CD4-positive, alpha-beta memory T cell (primary cell): ENCODE data around the gene ENPP1. TPM values are rescaled to one million over a fixed set of nuclear protein-coding genes. Genes with fewer than 3 reads are reported as not detected.
A peak's percentile ranks its signal among the peaks of the same experiment; 100 is the strongest.

ENCODE experiments used
- CTCF ChIA-PET: fragments of 350-600 bp; sonication (Branson Sonifier 250); formaldehyde crosslinking; loops from one replicate; lab custom pipeline; 2021; ENCODE audit warnings: inconsistent platforms; ENCODE audit not compliant: partially characterized antibody; lab: Charles Lee
- POLR2A ChIA-PET: fragments of 350-600 bp; sonication (Branson Sonifier 250); formaldehyde crosslinking; loops from one replicate; lab custom pipeline; 2021; ENCODE audit not compliant: partially characterized antibody; lab: Charles Lee
- DNase-seq, 5 donors: peaks; one replicate each; pipeline versions ENCODE4 v3.0.0 to v3.0.0-alpha.2; 2020 to 2022; ENCODE audit warnings: mixed read lengths in 1 of 5
- H3K27ac ChIP-seq: one replicate; pipeline ENCODE4 v1.7.0; 2013; ENCODE audit warnings: low read depth, low read length
- H3K27me3 ChIP-seq: 2 replicates; pipeline ENCODE4 v1.7.0; 2013; ENCODE audit warnings: mild to moderate bottlenecking, low read length, moderate library complexity; ENCODE audit not compliant: insufficient read depth
- H3K36me3 ChIP-seq: 2 replicates; pipeline ENCODE4 v1.7.0; 2013; ENCODE audit warnings: mild to moderate bottlenecking, low read length, moderate library complexity; ENCODE audit not compliant: insufficient read depth
- H3K4me1 ChIP-seq: 2 replicates; pipeline ENCODE4 v1.7.0; 2013; ENCODE audit warnings: mild to moderate bottlenecking, low read length, moderate library complexity; ENCODE audit not compliant: insufficient read depth
- H3K4me3 ChIP-seq, 2 donors: one replicate each; pipeline ENCODE4 v1.7.0; 2013; ENCODE audit warnings: low read length in 2 of 2, mild to moderate bottlenecking in 1 of 2
- H3K9me3 ChIP-seq, 2 donors: one replicate each; pipeline ENCODE4 v1.7.0; 2013; ENCODE audit warnings: low read length in 2 of 2, control low read depth in 1 of 2; ENCODE audit not compliant: control insufficient read depth in 1 of 2
- H3K27ac Mint-ChIP-seq, 7 donors: one replicate each; pipeline ENCODE4 v1.8.0; 2020 to 2021; ENCODE audit warnings: mixed read lengths in 7 of 7, mild to moderate bottlenecking in 6 of 7, inconsistent platforms in 3 of 7, moderate library complexity in 3 of 7
- H3K27me3 Mint-ChIP-seq, 2 donors: one replicate each; pipeline ENCODE4 v1.8.0; 2020 to 2021; ENCODE audit warnings: mixed read lengths in 2 of 2
- H3K36me3 Mint-ChIP-seq, 2 donors: one replicate each; pipeline ENCODE4 v1.8.0; 2020 to 2021; ENCODE audit warnings: mixed read lengths in 2 of 2, inconsistent platforms in 1 of 2, mild to moderate bottlenecking in 1 of 2
- H3K4me1 Mint-ChIP-seq, 4 donors: one replicate each; pipeline ENCODE4 v1.8.0; 2020 to 2021; ENCODE audit warnings: mixed read lengths in 4 of 4, mild to moderate bottlenecking in 1 of 4
- H3K4me3 Mint-ChIP-seq, 8 donors: one replicate each; pipeline ENCODE4 v1.8.0; 2020 to 2021; ENCODE audit warnings: mixed read lengths in 8 of 8, mild to moderate bottlenecking in 7 of 8, moderate library complexity in 6 of 8, inconsistent platforms in 3 of 8
- H3K9me3 Mint-ChIP-seq, 8 donors: one replicate each; pipeline ENCODE4 v1.8.0; 2020 to 2021; ENCODE audit warnings: mixed read lengths in 8 of 8, mild to moderate bottlenecking in 5 of 8, inconsistent platforms in 3 of 8, moderate library complexity in 1 of 8
- intact Hi-C: fragments of 100-400 bp; cut with micrococcal nuclease; formaldehyde crosslinking; loops from one replicate; pipeline ENCODE4 v1.15.1; 2023
- polyA plus RNA-seq, 2 donors: library from polyadenylated mRNA; unstranded; fragments of 300-500 nt; fragmentation: Illumina TruSeq; gene quantifications; one replicate each; pipeline ENCODE4 v1.2.3, GENCODE V29; 2021
- total RNA-seq, 2 experiments: library from RNA; stranded (reverse); gene quantifications; one replicate each; pipeline ENCODE4 v1.2.3, GENCODE V29; 2021

The ENPP1 gene
- total and polyA plus RNA-seq, 4 experiments from 2014 or later, result 0.03 to 0.52 (median 0.11) TPM; not detected in 1

GRCh38 chr6:131802347-131802746, 5.5 kb upstream of the ENPP1 start:
- Histone ChIP-seq H3K4me3 (no peak overlapping the region), H3K27ac (no peak overlapping the region), H3K4me1 (peaks cover 19% of the 10 kb centered on the region), H3K9me3 (no peaks in the 10 kb centered on the region), H3K36me3 (no peaks in the 10 kb centered on the region), H3K27me3 (no peaks in the 10 kb centered on the region)
- Mint-ChIP-seq H3K4me1 (peaks cover 10 to 26% (median 20%) of the 10 kb centered on the region in 4 donors), H3K36me3 (peaks cover 0 to 3% of the 10 kb centered on the region in 2 donors), H3K27ac (no peak overlapping the region), H3K9me3 (peaks cover 0 to 9% (median 2%) of the 10 kb centered on the region in 8 donors), H3K4me3 (no peak overlapping the region), H3K27me3 (peaks cover 0 to 4% of the 10 kb centered on the region in 2 donors)
- DNase-seq, result no peak
- intact Hi-C loops, result no loop called here
- CTCF ChIA-PET, result no interaction called here
- POLR2A ChIA-PET, result no interaction called here

- H3K4me3 ChIP-seq, result no peak overlapping the region
- H3K36me3 Mint-ChIP-seq, result peaks cover 0 to 5% of the 10 kb centered on the region in 2 donors
- H3K27ac ChIP-seq, result no peak overlapping the region
- H3K36me3 ChIP-seq, result no peaks in the 10 kb centered on the region
- CTCF ChIA-PET, result no interaction called here
- H3K27me3 Mint-ChIP-seq, result peaks cover 0 to 1% of the 10 kb centered on the region in 2 donors
- peaks cover 0 to 9% (median 2%) of the 10 kb centered on the region in 8 donors for H3K9me3 Mint-ChIP-seq
- H3K27me3 ChIP-seq, result no peaks in the 10 kb centered on the region
- peak in 4 of 5 donors; percentile 8 to 25 (median 12) for DNase-seq
- no peaks in the 10 kb centered on the region for H3K9me3 ChIP-seq
- H3K4me3 Mint-ChIP-seq, result peak overlapping the region in 7 of 8 donors; percentile 14 to 68 (median 52)
- peaks cover 20% of the 10 kb centered on the region for H3K4me1 ChIP-seq
- intact Hi-C loops, result no loop called here
- POLR2A ChIA-PET, result no interaction called here
- peak overlapping the region in 3 of 7 donors; percentile 0 to 3 (median 2) for H3K27ac Mint-ChIP-seq
- peaks cover 13 to 29% (median 23%) of the 10 kb centered on the region in 4 donors for H3K4me1 Mint-ChIP-seq
Observed at GRCh38 chr6:131803007-131803769, 4.6 kb upstream of the ENPP1 start.

GRCh38 chr6:131804131-131804530, 3.7 kb upstream of the ENPP1 start:
- ChIA-PET POLR2A (no interaction called here), CTCF (no interaction called here)
- intact Hi-C loops, result no loop called here
- Histone ChIP-seq H3K27me3 (no peaks in the 10 kb centered on the region), H3K4me3 (no peak overlapping the region), H3K27ac (no peak overlapping the region), H3K4me1 (peaks cover 29% of the 10 kb centered on the region), H3K36me3 (no peaks in the 10 kb centered on the region), H3K9me3 (no peaks in the 10 kb centered on the region)
- Mint-ChIP-seq H3K9me3 (peaks cover 0 to 5% (median under 1%) of the 10 kb centered on the region in 8 donors), H3K27me3 (peaks cover 0 to 1% of the 10 kb centered on the region in 2 donors), H3K36me3 (peaks cover 0 to 5% of the 10 kb centered on the region in 2 donors), H3K4me3 (no peak overlapping the region), H3K27ac (no peak overlapping the region), H3K4me1 (peaks cover 20 to 37% (median 29%) of the 10 kb centered on the region in 4 donors)
- DNase-seq, result no peak

GRCh38 chr6:131807321-131807643, 538 bp upstream of the ENPP1 start:
- H3K4me3 ChIP-seq, result peak overlapping the region; percentile 36 to 60
- no peak overlapping the region for H3K27ac ChIP-seq
- no peak for DNase-seq
- no peaks in the 10 kb centered on the region for H3K36me3 ChIP-seq
- no peaks in the 10 kb centered on the region for H3K9me3 ChIP-seq
- Mint-ChIP-seq H3K4me3 (peak overlapping the region; percentile 85 to 95 (median 90)), H3K27me3 (peaks cover 3 to 4% of the 10 kb centered on the region in 2 donors), H3K27ac (peak overlapping the region in 5 of 7 donors; percentile 24 to 72 (median 48)), H3K36me3 (peaks cover 0 to 5% of the 10 kb centered on the region in 2 donors), H3K9me3 (no peaks in the 10 kb centered on the region), H3K4me1 (peaks cover 20 to 37% (median 28%) of the 10 kb centered on the region in 4 donors)
- ChIA-PET CTCF (no interaction called here), POLR2A (no interaction called here)
- peaks cover 9% of the 10 kb centered on the region for H3K27me3 ChIP-seq
- H3K4me1 ChIP-seq, result peaks cover 29% of the 10 kb centered on the region
- intact Hi-C loops, result loop anchor here (5.0 kb wide), 1 partner anchor 180 kb away; the partner anchor contains the start of gene MED23

- H3K9me3 Mint-ChIP-seq, result no peaks in the 10 kb centered on the region
- CTCF ChIA-PET, result no interaction called here
- Histone ChIP-seq H3K27me3 (peaks cover 9% of the 10 kb centered on the region), H3K27ac (no peak overlapping the region), H3K9me3 (no peaks in the 10 kb centered on the region), H3K36me3 (no peaks in the 10 kb centered on the region), H3K4me3 (peak overlapping the region; percentile 10 to 31), H3K4me1 (peaks cover 16% of the 10 kb centered on the region)
- intact Hi-C loops, result loop anchor here (5.0 kb wide), 1 partner anchor 181 kb away; the partner anchor contains the start of gene MED23
- H3K4me1 Mint-ChIP-seq, result peaks cover 9 to 24% (median 18%) of the 10 kb centered on the region in 4 donors
- H3K27me3 Mint-ChIP-seq, result peaks cover 6 to 7% of the 10 kb centered on the region in 2 donors
- peaks cover 0 to 5% of the 10 kb centered on the region in 2 donors for H3K36me3 Mint-ChIP-seq
- POLR2A ChIA-PET, result no interaction called here
- peak overlapping the region; percentile 74 to 83 (median 79) for H3K4me3 Mint-ChIP-seq
- DNase-seq, result no peak
- peak overlapping the region in 2 of 7 donors; percentile 57 to 85 for H3K27ac Mint-ChIP-seq
Observed at GRCh38 chr6:131808460-131809269, 845 bp downstream of the ENPP1 start.

- Histone ChIP-seq H3K27ac (no peak overlapping the region), H3K4me1 (peaks cover 15% of the 10 kb centered on the region), H3K36me3 (no peaks in the 10 kb centered on the region), H3K27me3 (peaks cover 11% of the 10 kb centered on the region), H3K9me3 (no peaks in the 10 kb centered on the region), H3K4me3 (no peak overlapping the region)
- ChIA-PET POLR2A (no interaction called here), CTCF (no interaction called here)
- H3K4me1 Mint-ChIP-seq, result peaks cover 9 to 19% (median 15%) of the 10 kb centered on the region in 4 donors
- no peak overlapping the region for H3K4me3 Mint-ChIP-seq
- peaks cover 9 to 10% of the 10 kb centered on the region in 2 donors for H3K27me3 Mint-ChIP-seq
- intact Hi-C loops, result no loop called here
- no peaks in the 10 kb centered on the region for H3K9me3 Mint-ChIP-seq
- H3K27ac Mint-ChIP-seq, result no peak overlapping the region
- DNase-seq, result no peak
- peaks cover 0 to 5% of the 10 kb centered on the region in 2 donors for H3K36me3 Mint-ChIP-seq
Observed at GRCh38 chr6:131811500-131811899, 3.7 kb downstream of the ENPP1 start.

- H3K36me3 ChIP-seq, result no peaks in the 10 kb centered on the region
- CTCF ChIA-PET, result interaction anchor here (1.4 kb wide), 1 partner anchor 101 kb away, joined by 3 read pairs; no protein-coding TSS in a partner anchor
- no peaks in the 10 kb centered on the region for H3K9me3 ChIP-seq
- H3K4me3 ChIP-seq, result no peak overlapping the region
- peaks cover 1% of the 10 kb centered on the region for H3K4me1 ChIP-seq
- DNase-seq, result no peak
- H3K4me1 Mint-ChIP-seq, result peaks cover 0 to under 1% (median under 1%) of the 10 kb centered on the region in 4 donors
- no peak overlapping the region for H3K27ac ChIP-seq
- H3K4me3 Mint-ChIP-seq, result no peak overlapping the region
- intact Hi-C loops, result no loop called here
- no peaks in the 10 kb centered on the region for H3K9me3 Mint-ChIP-seq
- H3K27ac Mint-ChIP-seq, result no peak overlapping the region
- peaks cover 9 to 12% of the 10 kb centered on the region in 2 donors for H3K27me3 Mint-ChIP-seq
- peaks cover 11% of the 10 kb centered on the region for H3K27me3 ChIP-seq
- H3K36me3 Mint-ChIP-seq, result no peaks in the 10 kb centered on the region
- POLR2A ChIA-PET, result no interaction called here
Observed at GRCh38 chr6:131813991-131814390, 6.2 kb downstream of the ENPP1 start.
